ENCODE data around the gene WDR48.

Gene WDR48

DNA sequence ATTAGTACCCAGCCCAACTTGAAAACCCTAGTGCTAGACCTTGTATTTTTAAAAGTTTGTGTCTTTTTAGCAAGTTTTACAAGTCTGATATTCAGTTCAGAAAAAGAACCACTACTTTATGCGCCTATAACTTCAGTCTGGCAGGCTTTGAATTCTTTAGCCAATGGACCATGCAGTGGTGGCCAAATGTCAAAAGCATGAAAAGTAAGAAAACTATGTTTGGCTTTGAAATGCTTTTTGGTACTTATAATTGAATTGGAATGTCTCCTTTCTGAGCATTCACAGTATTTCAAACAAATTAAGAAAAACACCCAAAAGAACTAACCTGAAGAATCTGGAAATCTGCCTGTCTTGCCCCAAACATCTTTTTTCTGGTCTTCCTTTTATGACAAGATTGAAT is 12.8 kb downstream of the WDR48 start:
- DNase-seq: no peak

DNA sequence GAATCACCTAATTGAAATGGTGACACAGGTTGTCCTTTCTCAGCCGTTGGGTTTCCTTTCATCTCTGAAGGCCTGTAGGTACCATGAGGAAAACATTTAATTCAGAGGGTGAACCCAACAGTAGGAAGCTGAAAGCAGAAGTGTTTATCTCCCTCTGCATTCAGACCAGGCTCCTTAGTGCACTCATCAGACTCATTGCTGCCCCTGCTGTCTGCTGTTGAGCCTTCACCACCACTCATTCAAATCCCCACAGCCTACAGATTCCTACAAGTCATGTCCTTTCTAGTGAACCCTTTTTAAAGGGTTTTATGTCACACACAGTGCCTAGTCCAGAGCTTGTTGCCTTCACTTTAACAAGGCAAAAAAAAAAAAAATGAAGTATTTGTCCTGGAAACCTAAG is 13.4 kb downstream of the WDR48 start:
- DNase-seq: peak; percentile 24

DNA sequence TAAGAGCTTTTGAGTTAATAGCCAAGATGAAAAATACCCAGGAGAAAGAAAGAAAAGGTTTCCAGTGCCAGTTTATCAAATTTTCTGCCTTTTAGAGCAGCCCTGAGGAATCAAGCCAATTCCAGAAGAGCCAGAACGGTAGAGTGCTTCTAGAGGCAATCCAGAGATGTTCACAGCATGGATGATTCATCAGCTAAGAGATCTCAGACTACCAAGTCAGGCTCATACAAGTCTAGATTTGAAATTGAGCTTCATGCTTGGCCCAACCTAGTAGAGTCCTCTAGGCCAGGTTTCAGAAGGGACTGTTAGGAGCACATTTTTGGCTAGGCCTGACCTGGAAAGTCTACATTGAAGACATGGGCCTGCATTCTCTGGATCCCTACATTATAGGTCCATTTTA is 15.5 kb downstream of the WDR48 start:
- no peak for DNase-seq

DNA sequence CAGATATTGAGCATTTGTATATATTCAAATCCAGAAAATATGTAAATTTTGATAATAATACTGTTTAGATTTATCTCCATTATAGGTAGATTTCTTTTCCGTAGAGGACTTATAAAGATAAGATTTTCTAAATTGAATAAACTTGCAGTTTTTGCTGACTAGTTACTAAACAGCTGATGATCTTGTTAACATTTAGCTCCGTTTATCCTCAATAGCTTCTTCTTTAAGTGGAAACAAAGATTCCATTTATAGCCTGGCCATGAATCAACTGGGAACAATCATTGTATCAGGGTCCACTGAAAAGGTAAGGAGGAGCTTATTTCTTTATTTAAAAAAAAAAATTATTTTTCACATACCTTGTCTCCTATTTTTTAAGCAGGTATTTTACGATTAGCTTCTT is 16.7 kb downstream of the WDR48 start:
- no peak for DNase-seq

DNA sequence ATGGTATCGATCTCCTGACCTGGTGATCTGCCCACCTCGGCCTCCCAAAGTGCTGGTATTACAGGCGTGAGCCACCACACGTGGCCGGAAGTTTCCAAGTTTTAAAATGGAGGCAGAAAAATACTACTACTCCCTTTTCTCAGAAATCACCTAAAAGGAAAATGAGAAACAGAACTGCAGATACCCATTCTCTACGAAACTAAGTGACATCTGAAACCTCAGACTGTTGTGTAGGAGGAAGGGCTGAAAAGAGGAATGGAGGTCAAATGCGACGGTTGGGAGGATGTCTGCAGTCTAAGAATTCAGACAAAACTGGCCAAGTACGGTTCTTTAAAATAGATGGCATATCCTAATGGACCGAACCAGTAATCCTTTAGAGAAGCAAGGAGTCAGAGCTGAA is 24.1 kb downstream of the WDR48 start:
- no peak for DNase-seq

DNA sequence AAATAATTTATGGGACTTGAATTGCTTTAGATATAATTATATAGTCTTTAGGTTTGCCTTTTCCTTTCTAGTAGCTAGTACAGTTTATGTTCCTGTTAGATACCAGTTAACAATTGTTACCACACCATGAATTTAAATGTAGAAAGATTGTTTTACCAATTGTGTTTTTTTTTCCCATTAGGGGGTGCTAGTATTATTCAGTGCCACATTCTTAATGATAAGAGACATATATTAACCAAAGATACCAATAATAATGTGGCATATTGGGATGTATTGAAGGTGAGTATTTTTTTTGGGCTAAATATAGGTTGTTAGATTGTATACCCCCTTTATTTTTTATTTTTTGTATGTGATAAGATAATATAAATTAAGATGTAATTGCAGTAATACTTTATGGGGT is 27.7 kb downstream of the WDR48 start:
- no peak for DNase-seq

DNA sequence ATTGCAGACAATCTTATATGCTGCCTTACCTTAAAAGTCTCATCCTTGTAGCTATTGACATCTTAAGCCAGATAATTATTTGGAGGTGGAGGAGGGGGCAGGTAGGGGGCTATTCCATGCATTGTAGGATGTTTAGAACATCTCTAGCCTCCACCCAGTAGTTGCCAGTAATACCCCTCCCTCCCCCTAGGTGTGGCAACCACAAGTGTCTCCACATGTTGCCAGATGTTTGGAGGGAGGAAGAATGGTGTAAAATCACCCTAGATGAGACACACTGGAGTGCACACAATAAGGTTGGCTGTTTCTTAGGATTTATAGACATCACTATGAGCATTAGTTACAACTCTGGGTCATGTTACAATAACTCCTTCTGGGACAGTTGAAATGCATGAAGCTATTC is 28.2 kb downstream of the WDR48 start:
- no peak for DNase-seq

DNA sequence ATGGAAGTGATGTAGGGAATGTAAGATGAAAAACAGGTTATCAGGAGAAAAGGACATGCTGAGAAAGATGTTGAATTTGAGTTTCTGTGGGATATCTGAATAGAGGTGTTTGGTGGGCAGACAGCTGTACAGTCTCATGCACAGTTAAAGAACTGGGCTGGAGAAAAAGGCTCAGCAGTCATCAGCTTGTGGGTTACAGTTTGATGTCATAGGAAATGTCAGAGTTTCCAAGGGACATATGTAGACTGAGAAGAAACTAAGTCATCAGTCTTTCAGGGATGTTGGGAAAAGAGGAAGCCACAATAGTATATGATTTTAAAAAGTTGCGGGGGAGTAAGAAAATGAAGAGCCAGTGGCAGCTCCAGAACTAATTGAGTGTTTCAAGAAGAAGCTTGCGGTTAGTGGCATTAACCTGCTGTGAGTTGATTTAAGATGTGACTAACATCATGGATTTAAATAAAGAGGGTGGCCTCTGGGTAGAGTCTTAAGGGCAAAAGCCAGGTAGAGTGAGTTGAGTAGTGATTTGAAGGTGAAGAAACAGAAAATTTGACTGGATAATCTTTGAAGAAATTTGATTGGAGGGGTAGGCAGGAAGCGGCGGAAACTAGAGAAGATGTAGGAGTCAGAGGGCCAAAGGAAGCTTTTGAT is 31.0 kb downstream of the WDR48 start:
- no peak for DNase-seq

DNA sequence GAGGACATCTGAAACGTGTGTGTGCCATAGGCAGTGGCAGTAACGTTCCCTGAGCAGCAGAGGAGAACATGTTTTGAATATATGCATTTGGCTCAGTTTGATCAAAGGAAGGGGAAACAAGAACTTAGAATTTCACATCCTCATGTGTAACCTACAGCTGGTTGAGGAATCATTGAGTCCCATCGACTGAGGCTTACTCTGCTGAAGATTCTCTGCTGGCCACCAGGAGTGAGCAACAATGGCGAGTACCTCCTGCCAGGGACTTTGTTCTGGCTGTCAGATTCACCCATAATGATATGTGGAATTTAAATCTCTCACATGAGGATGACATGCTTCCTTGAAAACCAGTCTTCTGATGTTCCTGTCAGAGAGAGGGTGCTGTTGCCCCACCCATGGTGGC is 34.3 kb downstream of the WDR48 start:
- DNase-seq: no peak

DNA sequence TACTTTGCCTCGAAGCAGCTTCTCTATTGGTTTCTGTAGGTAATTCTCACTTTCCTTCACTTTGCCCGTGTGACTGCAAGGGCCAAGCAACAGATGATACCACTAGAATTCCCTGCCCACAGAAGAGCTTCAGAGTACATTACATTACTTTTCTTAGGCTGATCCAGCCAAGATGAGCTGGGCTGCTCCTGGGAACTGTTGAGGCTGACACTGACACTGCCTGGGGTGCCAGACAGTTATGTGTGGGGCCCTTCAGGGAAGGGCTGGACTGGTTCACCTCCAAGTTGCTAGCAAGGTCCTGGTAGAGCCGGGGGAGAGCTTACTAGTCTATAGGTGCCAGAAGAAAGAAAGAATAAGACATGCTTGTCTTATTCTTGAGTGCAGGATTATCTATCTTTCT is 36.6 kb downstream of the WDR48 start:
- DNase-seq: no peak

DNA sequence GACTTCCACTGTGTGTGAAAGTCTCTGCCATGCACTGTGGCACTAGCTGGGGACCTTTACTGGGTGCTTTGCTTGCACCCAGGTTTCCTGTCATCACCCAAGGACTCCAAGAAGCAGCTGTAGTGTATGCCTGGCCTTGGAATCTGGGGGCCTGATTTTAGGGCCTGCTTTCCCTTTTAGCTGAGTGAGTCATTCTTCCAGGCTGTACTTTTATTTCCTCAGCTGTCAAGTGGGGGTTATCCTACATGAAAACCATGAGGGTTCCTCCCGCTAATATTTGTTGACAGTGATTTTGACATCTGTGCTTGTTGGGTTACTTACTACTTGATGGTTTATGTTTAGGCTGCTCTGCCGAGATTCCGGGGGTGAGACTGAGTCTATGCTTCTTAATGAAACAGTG is 37.1 kb downstream of the WDR48 start:
- DNase-seq: no peak

DNA sequence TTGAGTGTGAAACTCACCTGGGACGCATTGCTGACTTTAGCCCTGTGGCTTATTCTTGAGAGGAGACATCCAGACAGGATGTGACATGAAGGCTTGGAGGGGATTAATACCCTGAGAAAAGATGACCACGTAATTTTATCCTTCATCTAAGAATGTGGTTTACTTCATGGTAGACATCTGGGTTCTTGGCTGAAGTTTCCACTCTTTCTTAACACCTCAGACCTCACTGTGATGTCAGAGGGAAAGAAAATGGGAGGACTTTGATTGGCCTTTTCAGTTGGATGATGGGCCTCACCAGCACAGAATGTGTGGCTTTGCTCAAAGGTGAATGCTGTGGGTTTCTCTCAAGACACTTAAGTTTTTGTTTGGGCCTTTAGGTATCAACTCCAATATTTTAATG is 39.1 kb downstream of the WDR48 start:
- DNase-seq: no peak

DNA sequence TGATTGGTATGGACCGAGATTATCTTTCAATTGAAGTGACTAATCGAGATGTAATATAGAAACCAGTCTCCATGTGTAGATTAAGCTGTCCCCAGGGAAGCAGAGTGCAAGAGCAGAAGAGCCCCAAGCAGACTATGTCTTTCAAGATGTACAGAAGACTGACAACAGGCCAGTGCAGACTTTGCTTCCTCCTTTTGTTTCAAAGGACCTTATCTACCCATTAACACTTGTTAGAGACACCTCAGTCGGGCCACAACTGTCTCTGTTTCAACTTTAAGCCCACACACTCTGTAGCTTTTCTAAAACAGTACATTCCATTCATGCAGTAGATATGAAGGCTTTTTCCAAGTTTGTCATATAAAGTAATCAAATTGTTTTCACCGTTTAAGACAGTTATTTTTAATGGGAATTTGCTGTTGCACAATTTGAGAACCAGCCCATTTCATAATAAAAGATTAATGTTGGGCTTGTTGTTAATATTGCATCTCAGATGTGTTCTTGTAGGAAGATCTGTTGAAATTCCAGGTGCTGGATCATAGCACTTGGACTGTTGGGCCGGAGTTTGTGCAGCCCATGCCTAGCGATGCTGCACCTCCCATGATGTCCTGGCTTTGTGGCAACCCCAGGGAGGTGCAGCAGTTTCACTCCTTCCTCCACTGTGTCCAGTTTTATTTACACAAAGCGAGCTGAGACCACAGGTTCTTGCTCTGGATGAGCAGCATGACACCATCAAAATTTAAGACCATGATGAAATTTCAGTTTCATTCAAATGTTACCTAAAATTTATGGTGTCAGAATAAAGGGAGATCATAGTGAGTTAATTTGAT is 43.2 kb downstream of the WDR48 start:
- DNase-seq: no peak

DNA sequence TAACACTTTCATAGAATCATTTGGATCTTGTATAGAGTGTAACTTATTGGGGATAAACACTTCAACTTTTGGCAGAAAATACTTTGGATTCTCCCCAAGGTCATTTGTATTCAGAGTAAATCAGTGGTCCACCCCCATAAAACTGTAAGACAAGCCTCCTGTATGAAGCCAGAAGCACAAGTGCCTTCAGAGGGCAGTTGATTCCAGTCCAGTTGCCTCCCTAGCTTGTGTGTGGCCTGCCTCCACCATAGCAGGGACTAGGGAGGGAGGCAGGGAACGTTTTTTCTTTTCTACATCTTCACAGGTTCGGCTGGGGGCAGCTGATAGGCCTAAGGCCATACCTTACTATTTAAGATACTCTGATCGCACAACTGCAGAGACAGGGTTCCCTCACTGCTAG is 44.0 kb downstream of the WDR48 start:
- DNase-seq: no peak

DNA sequence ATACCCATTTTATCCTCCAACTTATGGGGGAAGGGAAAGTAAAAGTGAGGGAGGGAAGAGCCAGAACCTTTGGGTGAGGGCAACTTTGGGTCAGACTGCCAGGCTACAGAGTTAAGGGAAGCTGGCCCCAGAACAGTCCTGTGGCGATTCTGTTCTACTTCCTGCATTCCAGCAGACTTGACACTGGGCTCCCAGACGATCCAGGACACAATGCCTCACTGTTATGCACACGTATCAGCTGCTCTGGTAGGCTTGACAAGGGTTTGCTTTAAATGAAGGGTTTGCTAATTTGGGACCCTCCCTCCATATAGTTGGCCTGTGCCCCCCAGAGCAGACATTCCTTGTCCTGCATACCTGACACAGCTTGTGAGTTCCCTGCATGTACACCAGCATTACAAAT is 45.0 kb downstream of the WDR48 start:
- DNase-seq: no peak

DNA sequence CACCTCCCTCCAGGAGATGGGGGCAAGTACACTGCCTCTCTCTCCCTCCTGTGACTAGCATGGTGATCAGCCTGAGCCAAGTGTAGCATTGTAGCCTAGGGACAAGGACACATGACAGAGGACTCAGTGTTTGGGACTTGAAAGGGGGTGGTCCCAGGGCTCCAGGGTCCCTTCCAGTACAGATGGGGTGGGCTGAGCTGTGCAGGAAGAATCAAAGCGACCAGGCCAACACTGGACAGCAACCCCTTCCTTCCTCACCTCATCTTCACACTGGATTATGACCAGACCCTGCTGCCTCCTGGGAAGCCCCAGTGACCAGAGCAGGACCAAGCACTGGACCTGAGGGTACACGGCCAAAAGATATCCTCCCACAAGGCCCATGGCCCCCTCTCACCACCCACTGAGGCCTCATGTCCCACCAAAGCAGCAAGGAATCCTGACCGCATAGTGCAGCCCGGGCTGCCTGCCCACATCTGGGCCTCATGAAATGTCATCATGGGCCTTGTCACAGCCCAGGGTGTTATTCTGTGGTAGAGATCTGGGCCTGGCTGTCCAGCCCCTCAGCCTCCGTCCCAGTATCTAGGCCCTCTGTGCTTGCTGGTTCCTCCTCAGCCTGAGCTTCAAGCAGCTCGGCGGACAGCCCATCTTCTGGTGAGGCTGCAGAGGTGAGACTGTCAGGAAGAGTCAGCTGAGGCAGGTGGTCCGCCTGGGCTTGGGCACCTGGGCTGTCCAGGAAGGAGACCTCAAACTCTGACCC is 46.1 kb downstream of the WDR48 start:
- DNase-seq: no peak

DNA sequence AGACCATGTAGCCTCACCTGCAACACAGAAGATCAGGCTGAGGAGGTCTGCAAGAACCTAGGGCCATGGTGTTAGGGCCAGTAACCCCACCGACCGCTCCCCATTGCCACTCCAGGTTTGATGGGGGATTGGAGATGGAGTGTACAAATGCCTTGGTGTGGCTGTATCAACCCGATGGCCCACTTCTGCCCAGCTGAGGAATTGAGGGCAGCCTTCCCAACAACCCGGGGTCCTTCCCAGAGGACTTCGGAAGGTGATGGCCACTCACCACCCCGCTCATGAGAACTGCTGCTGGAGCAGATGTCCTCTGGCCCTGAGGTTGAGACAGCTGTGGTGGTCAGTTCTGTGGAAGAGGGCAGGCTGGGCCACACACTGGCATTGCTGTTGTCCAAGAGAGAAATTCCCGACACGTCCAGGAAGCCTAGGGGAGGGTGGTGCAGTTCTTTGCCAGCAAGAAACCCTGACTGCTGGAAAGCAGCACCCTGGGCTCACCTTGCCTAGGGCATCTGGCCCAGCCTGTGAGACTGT is 46.7 kb downstream of the WDR48 start:
- no peak for DNase-seq

DNA sequence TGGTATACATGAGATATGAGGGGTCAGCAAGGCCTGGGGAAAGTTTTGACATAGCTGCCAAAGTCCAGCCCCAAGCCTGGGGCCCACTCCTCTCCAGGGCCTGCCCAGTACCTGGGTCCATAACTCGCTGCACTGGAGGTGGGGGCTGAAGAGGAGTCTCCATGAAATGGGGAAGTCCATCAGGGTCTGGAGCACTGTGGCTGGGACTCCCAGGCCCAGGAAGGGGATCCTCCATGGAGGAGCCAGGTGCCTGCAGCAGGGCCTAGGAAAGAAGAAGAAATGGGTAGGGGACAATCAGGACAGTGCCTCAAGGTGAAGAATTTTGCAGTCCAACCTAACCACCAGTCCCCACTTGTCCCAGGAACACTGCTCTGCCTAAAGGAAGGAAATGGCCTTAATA is 47.4 kb downstream of the WDR48 start:
- DNase-seq: no peak

DNA sequence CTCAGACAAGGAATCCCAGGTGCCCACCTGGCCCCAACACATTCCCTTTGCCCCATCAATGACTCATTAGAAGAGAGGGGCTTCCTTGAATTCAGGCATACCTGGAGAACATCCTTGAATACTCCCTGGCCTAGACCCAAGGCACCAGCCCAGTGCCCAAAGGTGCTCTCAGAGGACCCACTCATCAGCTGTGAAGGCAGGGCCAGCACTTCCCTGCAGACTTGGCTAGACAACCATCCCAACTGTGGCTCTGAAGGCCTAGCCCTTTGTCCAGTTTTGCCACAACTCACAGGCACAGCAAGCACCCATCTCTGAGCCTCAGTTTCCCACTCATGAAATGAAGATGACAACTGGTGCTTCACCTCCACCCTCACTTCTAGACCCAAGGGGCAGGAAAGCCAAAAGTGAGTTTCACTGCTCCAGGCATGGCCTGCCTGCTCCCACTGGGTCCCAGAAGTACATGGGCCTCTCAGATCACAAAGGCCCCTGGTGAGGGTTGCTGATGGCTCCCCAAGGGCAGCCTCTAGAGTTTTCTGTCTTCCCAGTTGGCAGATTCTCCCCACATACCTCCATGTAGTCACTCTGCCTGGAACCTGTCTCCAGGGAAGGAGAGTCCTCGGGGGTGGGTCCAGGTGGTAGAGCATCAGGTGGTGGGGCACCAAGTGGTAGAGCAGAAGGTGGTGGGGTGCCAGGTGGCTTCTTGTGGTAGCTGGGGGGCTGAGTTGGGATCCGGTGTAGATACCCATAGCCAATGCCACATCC is 48.1 kb downstream of the WDR48 start:
- no peak for DNase-seq

DNA sequence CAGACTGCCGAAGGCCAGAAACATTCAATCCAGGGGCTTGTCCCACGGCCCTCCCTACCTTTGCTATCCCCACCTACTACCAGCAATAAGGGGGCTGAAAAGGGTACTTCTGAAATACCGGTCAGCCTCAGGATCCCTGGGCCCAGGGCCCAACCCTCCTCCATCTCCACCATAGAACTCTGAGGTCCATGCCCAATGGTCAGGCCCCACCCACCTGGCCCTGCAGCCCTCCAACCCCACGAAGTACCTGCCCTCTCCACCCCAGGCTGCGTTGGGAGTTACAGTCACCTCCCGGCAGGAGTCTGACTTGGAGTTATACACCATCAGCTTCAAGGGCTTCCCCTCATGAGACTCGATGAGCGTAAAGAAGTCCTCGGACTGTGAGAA is 48.7 kb downstream of the WDR48 start:
- no peak for DNase-seq

DNA sequence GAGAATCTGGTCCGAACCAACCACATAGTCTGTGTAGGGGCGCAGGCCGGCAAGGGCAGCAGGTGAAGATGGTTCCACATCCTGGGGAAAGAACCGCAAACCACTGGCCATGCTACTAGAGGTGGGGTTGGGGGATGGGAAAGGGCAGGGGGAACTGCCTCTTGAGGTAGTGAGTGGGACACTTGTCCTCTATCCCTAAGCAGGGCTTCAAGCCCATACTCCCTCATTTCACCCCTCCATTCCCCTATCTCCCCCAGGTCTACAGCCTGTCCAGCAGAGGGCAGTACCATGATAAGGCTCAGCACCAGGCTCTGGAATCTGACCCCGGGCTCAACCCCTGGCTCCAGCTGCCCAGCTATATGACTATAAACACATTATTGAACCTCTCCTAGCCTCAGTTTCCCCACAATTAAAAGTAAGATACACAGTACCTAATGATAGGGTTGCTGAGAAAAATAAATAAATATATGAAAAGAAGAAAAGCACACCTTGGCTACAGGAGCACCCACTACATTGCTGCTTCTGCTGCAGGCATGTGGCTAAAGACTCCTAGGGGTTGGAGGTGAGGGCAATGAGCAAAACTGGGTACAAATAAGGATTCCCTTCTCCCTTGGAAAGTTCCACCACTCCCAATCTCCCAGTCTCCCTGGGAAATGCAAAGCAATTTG is 49.3 kb downstream of the WDR48 start:
- DNase-seq: no peak

DNA sequence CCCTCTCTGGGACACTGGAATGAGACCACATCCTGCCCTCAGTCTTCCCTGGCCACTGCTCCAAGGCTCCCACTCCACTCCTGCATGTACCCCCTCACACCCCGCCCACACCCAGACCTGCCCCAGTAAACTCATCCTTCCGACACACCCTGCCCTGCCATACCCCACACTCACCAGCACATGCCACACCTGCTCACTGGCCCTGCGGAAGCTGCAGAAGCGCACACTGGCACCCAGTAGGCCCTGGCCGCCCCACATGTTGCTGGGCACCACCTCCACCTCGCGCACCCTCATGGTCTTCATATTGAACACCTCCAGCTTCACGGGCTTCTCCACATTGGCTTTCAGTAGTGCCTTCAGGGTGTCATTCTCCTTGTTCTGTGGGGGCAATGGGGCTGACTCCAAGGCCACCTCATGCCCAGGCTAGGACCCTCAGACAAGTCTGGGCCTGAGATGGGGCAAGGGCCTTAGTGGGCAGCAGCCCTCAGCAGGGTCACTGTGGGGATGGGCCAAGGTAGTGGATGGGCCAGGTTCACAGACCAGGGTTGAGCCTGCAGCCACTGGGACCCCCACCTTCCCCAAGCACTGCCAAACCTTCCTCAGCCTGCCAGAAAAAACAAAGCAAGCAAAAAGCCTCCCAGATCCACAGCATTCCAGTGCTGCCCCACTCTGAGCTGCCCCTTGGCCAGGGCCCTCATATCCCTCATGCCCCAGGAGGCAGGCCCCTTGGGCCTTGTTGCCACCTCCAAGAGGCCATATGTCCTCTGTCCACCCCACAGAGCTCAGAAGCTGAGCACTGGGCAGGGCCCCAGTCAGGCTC is 50.9 kb downstream of the WDR48 start:
- DNase-seq: no peak

Measured in SIG-M5 (cell line).